ENCODE measurements around the gene ARAP3.
"Not testable (repeated sequence)": the region's sequence is repeated elsewhere in the genome, so short reads cannot be mapped to it uniquely, and the experiment has no call there.

The ARAP3 gene

GRCh38 chr5:141613344-141613743 is 68.7 kb downstream of the ARAP3 start:
- DNase-seq (ENCODE audit: low spot score): no peak

GRCh38 chr5:141611289-141611688 is 70.7 kb downstream of the ARAP3 start:
- DNase-seq (ENCODE audit: low spot score): peak; percentile 71

- not testable (repeated sequence) for DNase-seq (ENCODE audit: low spot score)
Observed at GRCh38 chr5:141609921-141610320, 72.1 kb downstream of the ARAP3 start.

- DNase-seq (ENCODE audit: low spot score): no peak
Observed at GRCh38 chr5:141609044-141609443, 73.0 kb downstream of the ARAP3 start.

GRCh38 chr5:141608557-141608956 is 73.5 kb downstream of the ARAP3 start:
- peak; percentile 82 for DNase-seq (ENCODE audit: low spot score)

GRCh38 chr5:141608046-141608445 is 74.0 kb downstream of the ARAP3 start:
- DNase-seq (ENCODE audit: low spot score): no peak

- no peak for DNase-seq (ENCODE audit: low spot score)
Observed at GRCh38 chr5:141605523-141606277, 76.3 kb downstream of the ARAP3 start.

GRCh38 chr5:141603923-141604717 is 77.9 kb downstream of the ARAP3 start:
- DNase-seq (ENCODE audit: low spot score): peak; percentile 96
